HG03432 (cell line): ENCODE data around the gene TSNAX.
A peak's percentile ranks its signal among the peaks of the same experiment; 100 is the strongest.
"Not testable (repeated sequence)": the region's sequence is repeated elsewhere in the genome, so short reads cannot be mapped to it uniquely, and the experiment has no call there.

Experiments used
- ATAC-seq: cut with Tn5 transposase; IDR thresholded peaks from one replicate; pipeline ENCODE4 v1.9.1; 2021; ENCODE audit warnings: mild to moderate bottlenecking, moderate library complexity; ENCODE audit not compliant: unreplicated experiment

TSNAX gene

GRCh38 chr1:231558708-231559185 lies 30.3 kb downstream of the TSNAX start:
- no peak for ATAC-seq

GRCh38 chr1:231561647-231562383 lies 33.3 kb downstream of the TSNAX start:
- no peak for ATAC-seq

- ATAC-seq: no peak
These were observed 34.8 kb downstream of the TSNAX start for GRCh38 chr1:231563247-231563646.

- no peak for ATAC-seq
These were observed 35.9 kb downstream of the TSNAX start for GRCh38 chr1:231564373-231564772.

GRCh38 chr1:231566496-231566895 lies 38.0 kb downstream of the TSNAX start:
- ATAC-seq: no peak

GRCh38 chr1:231570262-231570661 lies 41.8 kb downstream of the TSNAX start:
- ATAC-seq: not testable (repeated sequence)

- no peak for ATAC-seq
These were observed 43.4 kb downstream of the TSNAX start for GRCh38 chr1:231571904-231572303.

- ATAC-seq: no peak
These were observed 47.0 kb downstream of the TSNAX start for GRCh38 chr1:231575472-231575871.

- no peak for ATAC-seq
These were observed 48.6 kb downstream of the TSNAX start for GRCh38 chr1:231576804-231577718.

GRCh38 chr1:231580874-231581273 lies 52.4 kb downstream of the TSNAX start:
- ATAC-seq: no peak

- ATAC-seq: no peak
These were observed 53.4 kb downstream of the TSNAX start for GRCh38 chr1:231581859-231582258.

GRCh38 chr1:231583376-231583775 lies 54.9 kb downstream of the TSNAX start:
- no peak for ATAC-seq

GRCh38 chr1:231584117-231584516 lies 55.6 kb downstream of the TSNAX start:
- no peak for ATAC-seq

- ATAC-seq: no peak
These were observed 56.5 kb downstream of the TSNAX start for GRCh38 chr1:231584921-231585320.

GRCh38 chr1:231590453-231591198 lies 62.2 kb downstream of the TSNAX start:
- peak; percentile 74 for ATAC-seq

GRCh38 chr1:231591466-231591865 lies 63.0 kb downstream of the TSNAX start:
- ATAC-seq: no peak

GRCh38 chr1:231592809-231593208 lies 64.3 kb downstream of the TSNAX start:
- no peak for ATAC-seq

- ATAC-seq: not testable (repeated sequence)
These were observed 64.8 kb downstream of the TSNAX start for GRCh38 chr1:231593264-231593663.

GRCh38 chr1:231594123-231594522 lies 65.7 kb downstream of the TSNAX start:
- ATAC-seq: no peak

GRCh38 chr1:231594749-231595148 lies 66.3 kb downstream of the TSNAX start:
- no peak for ATAC-seq

GRCh38 chr1:231596337-231596791 lies 67.9 kb downstream of the TSNAX start:
- ATAC-seq: no peak
